ENCODE measurements around the gene DYNC2H1.
"Not testable (repeated sequence)": the region's sequence is repeated elsewhere in the genome, so short reads cannot be mapped to it uniquely, and the experiment has no call there.

- TF ChIP-seq CTCF (IDR thresholded peaks at IDR 0.05; ENCODE audit: insufficient read depth, low read length); POLR2AphosphoS5 (IDR thresholded peaks at IDR 0.05; ENCODE audit: low read depth); GABPA (IDR thresholded peaks at IDR 0.05; ENCODE audit: low read depth); REST (IDR thresholded peaks at IDR 0.05; ENCODE audit: insufficient replicate concordance, low read depth); SPI1 (IDR thresholded peaks at IDR 0.05; ENCODE audit: borderline replicate concordance, low read depth): not testable (repeated sequence)
Observed at GRCh38 chr11:103141986-103142385, 32.8 kb downstream of the DYNC2H1 start.

Measured in HL-60 (cell line).